Stimulated activated CD8-positive, alpha-beta memory T cell treated with anti-CD3 and anti-CD28 coated beads, Interleukin-2, amount 100 ng/mL, for 48 hours (primary cell): ENCODE data around the gene SKAP1.
"Not testable (repeated sequence)": the region's sequence is repeated elsewhere in the genome, so short reads cannot be mapped to it uniquely, and the experiment has no call there.

Experiments
- DNase-seq, 2 donors: peaks; one replicate each; pipeline ENCODE4 v3.0.0-alpha.2; 2020; ENCODE audit warnings: low read depth in 2 of 2

Gene SKAP1

DNA sequence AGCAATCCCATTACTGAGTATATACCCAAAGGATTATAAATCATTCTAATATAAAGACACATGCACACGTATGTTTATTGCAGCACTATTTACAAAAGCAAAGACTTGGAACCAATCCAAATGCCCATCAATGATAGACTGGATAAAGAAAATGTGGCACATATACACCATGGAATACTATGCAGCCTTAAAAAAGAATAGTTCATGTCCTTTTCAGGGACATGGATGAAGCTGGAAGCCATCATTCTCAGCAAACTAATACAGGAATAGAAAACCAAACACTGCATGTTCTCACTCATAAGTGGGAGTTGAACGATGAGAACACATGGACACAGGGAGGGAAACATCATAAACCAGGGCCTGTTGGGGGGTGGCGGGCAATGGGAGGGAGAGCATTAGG is 19.3 kb upstream of the SKAP1 start:
- not testable (repeated sequence) for DNase-seq

DNA sequence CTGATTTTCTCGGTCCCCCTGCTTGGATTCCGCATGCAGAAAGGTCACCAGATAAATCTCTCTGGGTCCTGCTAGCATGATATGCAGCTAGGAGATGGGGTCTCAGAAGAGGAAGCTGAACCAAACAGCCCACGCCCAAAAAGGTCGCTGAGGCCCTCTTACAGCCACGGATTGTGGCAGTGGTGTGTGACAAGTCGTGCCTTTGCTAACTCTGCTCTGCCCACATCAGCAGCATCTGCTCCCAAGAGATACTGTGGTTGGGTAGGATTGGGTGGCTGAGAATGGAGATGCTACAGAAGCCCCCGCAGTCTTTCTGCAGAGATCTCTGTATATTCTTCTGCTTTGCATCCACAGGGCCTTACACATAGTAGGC is 15.2 kb upstream of the SKAP1 start:
- DNase-seq, result no peak

GRCh38 chr17:48444516-48445247 is 14.7 kb upstream of the SKAP1 start:
- no peak for DNase-seq

- no peak for DNase-seq
These were observed 13.7 kb upstream of the SKAP1 start for GRCh38 chr17:48443712-48444111.

DNA sequence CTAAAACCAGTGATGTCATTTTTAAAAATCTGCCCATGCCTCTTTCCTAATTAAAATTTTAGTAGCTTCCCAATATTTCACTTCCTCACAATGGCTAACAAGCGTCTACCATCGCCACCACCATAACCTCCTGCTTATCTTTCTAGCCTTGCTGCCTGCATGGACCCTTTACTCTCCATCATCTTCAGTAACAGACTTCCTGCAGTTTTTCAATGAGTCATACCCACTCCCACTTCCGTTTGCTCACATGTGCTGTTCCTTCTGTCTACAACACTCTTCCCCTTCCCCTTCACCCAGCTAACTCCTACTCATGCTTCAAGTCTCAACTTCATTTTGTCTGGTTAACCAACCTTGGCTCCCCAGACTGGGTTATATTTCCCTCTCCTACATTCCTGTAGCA is 12.8 kb upstream of the SKAP1 start:
- no peak for DNase-seq

DNA sequence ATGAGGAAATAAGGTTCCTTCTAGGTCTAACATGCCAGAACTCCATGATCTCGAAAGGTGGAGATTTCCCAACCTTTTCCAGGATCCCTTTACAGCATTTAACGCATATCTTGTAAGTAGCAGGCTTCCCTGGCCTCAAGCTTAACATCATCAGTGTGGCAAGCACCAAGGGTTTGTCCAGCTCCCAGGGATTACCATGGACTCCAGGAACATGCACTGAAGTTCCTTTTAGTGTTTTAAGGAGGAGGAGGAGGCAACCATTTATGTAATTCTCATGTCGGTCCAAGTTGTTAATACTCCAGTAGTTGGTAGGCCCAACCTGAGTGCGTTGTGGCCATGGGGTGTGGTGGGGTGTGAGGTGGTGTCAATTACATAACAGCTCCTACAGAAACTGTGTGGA is 11.8 kb upstream of the SKAP1 start:
- DNase-seq, result no peak

DNA sequence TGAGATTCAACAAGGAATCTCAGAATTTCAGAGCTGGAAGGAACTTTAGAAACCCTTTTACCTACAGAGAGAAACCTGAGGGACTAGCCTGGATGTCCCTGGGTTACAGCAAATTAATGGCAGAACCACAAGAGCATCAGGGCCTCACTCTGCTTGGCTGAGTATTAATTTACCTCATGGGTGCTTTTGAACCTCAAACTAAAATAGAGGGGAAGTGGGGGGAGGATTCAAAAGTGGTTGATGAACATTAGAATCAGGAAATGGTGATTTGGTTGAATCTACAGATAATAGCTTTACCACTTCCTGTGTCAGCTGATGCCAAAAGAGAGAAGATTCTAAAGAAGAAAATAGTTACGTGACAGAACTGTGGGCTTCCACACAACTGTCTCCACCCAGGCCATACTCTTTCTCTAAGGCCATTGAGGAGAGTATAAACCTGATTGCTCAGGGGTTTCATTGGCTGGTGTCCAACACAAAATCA is 11.3 kb upstream of the SKAP1 start:
- no peak for DNase-seq

DNA sequence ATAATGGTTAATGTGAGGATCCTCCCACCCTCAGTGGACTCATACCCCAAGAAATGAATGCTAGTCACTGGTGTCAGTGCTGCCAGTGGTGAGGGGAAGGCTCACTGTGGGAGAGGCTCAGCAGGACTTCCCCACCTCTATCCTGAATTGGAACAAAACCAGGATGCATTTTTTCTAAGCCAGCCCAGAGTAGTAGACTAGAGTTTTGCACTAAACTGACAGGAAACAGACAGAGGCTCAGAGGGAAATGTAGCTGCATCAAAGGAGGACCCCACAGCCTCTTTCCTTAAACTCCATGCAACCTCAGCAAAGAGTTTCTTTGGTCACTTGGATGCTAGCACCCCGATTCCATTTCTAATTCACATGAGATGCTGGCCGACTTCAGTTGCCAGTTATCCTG is 10.7 kb upstream of the SKAP1 start:
- DNase-seq, result no peak

GRCh38 chr17:48439875-48440505 is 10.0 kb upstream of the SKAP1 start:
- no peak for DNase-seq

DNA sequence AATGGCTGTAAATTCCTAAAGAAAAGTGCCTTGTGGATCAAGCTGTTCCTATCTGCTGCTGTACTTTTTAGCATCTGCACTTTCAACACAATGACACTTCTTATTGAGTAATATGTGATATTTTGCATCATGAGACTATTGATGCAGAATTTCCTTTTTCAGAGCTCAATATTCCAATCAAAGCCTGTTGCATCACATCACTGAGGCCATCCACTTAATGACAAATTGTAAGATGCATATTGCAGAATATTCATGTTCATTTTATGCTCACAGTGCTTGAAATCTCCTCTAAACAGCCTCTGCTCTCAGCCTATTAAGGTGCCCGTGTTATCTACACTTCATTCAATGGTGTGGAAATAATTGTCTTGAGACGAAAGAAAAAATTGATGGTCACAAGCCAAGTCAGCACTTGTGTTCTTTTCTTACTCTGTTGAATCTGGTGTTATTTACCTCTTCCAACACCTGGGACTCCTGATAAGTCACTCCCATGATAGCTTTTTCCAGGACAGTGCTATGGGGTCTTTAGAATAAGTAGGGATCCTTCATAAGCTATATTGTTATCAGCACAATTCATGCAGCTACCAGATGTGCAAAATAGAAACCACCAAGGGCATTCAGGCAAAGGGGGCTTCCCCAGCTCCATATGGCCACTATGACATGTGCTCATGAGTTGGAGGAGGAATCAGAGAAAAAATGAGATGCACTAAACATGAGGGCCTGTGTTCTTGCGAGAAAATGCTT is 9.3 kb upstream of the SKAP1 start:
- DNase-seq, result no peak

DNA sequence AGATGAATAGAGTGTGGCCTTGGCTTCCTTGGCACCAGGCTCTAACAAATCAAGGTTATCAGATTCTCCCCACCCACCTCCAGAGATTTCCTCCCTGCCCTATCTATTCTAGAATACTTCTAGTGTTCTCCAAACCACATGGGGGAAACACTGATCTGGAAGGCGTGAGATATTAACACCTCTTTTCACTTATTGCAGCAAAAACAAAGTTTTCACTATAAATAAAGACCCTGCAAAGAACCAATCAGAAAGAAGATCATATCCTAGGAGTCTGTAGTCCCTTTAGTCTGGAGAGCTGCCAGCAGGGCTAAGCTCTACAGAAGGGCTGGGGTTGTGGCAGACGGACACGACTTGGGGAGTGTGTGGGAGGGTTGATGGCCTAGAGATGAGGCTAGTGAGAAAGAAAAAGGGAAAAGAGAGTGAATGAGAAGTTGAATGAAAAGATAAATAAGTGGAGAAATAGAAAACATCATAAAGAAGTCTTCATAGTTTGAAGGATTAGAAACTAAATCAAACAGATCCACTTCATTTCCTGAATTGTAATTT is 8.6 kb upstream of the SKAP1 start:
- no peak for DNase-seq

- DNase-seq, result no peak
These were observed 3.9 kb upstream of the SKAP1 start for GRCh38 chr17:48433896-48434295.

DNA sequence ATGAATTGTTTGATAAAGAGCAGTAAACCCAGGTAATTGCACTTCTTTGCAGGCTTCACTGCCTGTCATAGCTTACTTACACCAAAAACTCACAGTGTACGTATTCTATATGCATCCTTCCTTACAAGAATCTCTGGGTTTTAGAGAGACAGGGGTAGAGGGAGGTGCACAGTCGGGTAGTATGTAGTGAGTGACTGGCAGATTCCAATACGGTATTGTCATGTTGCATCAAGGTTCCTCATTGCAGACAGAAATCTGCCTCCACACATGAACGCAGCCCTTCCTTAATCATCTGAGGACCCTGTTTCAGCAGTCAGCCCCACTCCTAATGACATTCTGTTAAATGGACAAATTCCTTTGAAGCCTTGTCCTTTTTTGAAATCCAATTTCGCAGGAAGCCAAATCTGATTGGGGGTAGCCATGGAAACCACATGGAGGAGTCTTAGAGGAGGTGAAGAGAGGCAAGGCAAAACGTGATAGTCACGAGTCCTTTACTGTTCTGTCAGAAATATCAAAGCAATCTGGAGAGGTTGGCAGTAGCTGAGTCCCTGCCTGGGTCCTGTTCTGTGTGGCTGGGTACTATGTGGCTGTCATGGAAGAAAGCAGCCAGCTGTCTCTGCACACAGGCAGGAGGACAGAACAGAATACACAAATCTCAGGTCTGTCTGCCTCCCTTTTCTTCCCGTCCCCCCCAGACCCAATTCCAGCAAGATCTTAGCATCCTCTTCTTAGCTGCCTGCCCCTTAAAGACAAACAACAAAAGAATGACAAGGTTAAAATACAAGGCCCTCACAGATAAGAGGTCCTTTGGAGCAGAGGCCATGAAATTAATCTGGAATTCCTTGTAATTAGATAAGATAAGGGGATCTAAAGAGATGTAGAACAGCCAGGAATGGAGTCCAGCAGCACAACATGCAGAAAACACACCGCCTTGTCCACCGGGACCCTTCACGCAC is 3.1 kb upstream of the SKAP1 start:
- DNase-seq, result no peak

- DNase-seq, result no peak
These were observed 858 bp downstream of the SKAP1 start for GRCh38 chr17:48429156-48429555.

- DNase-seq, result peak; percentile 52
These were observed 2.4 kb downstream of the SKAP1 start for GRCh38 chr17:48427598-48427997.

- DNase-seq, result no peak
These were observed 3.1 kb downstream of the SKAP1 start for GRCh38 chr17:48426761-48427500.

DNA sequence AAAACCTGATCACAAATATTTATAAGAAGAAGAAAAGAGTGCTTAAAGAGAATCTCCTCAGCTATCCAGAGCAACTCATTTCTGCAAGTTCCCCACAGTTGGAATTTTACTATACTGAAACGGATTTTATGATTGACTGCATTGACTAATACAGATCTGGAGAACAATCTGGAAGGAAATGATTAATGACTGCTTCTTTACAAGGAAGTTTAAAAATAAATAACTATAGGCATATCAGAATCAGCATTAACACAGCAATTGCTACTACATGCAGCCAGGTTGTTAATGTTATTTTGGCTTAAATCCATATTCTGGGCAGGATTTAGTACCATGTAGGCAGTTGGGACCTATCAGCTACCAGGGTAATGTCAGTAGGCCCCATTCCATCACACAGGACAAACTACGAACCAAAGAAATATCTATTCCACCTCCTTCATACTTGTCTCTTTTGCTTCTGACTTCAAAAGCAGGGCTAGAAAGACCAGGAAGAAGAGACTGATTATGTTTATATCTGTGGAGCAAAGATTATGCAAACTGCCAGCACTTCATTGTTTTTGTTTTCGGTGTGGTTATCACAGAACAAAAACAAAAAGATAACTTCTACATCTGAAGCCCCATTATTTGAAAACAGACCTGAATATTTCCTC is 3.9 kb downstream of the SKAP1 start:
- no peak for DNase-seq

- not testable (repeated sequence) for DNase-seq
These were observed 8.0 kb downstream of the SKAP1 start for GRCh38 chr17:48422060-48422459.

- DNase-seq, result no peak
These were observed 9.2 kb downstream of the SKAP1 start for GRCh38 chr17:48420823-48421222.

DNA sequence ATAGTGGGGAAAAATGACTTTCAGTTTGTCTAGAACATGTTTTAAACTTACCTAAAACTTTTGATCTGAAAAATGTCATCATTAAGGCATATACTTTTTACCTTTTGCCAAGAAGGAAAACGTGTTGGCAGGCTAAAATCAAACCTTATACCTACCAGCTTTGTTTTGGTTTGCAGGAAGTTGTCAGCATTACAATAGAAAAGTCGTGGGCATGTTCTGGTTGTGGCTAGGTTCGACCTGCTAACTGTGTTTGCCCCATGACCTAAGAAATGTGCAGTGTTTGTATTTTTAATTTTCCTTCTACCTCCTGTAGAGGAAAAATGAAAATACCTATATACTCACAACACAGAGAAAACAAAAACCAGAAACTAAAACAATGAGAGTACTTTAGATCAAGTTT is 13.0 kb downstream of the SKAP1 start:
- DNase-seq, result no peak
